Memory B cell (primary cell): Measurements from ENCODE around the gene CHMP4B.

ENCODE experiments used
- ATAC-seq: fragments of 150-1000 bp; cut with Tn5 transposase; 2 replicates; pipeline ENCODE4 v1.10.0; 2021; ENCODE audit warnings: low read depth, mild to moderate bottlenecking, moderate library complexity
- DNase-seq, 2 donors: peaks; one replicate each; pipeline ENCODE4 v3.0.0; 2022; ENCODE audit warnings: low spot score in 2 of 2
- H3K27ac Mint-ChIP-seq: one replicate; pipeline ENCODE4 v1.8.0; 2022; ENCODE audit warnings: mild to moderate bottlenecking, moderate library complexity, mixed read lengths
- H3K27me3 Mint-ChIP-seq: one replicate; pipeline ENCODE4 v1.8.0; 2022; ENCODE audit warnings: mixed read lengths
- H3K36me3 Mint-ChIP-seq: one replicate; pipeline ENCODE4 v1.8.0; 2022; ENCODE audit warnings: mild to moderate bottlenecking, mixed read lengths
- H3K4me1 Mint-ChIP-seq: one replicate; pipeline ENCODE4 v1.8.0; 2022; ENCODE audit warnings: mixed read lengths
- H3K4me3 Mint-ChIP-seq: one replicate; pipeline ENCODE4 v1.8.0; 2022; ENCODE audit warnings: mild to moderate bottlenecking, moderate library complexity, mixed read lengths
- H3K9me3 Mint-ChIP-seq: one replicate; pipeline ENCODE4 v1.8.0; 2022; ENCODE audit warnings: mixed read lengths

The CHMP4B gene

GRCh38 chr20:33902011-33902410, 90.9 kb downstream of the CHMP4B start:
- Mint-ChIP-seq H3K4me1 (no peaks in the 10 kb centered on the region), H3K27ac (no peak overlapping the region)
- no peak for ATAC-seq

More at GRCh38 chr20:33902011-33902410, 90.9 kb downstream of the CHMP4B start:
- no peak overlapping the region for H3K4me3 Mint-ChIP-seq
- no peaks in the 10 kb centered on the region for H3K36me3 Mint-ChIP-seq
- no peaks in the 10 kb centered on the region for H3K9me3 Mint-ChIP-seq
- H3K27me3 Mint-ChIP-seq, result peaks cover 11% of the 10 kb centered on the region
- DNase-seq, result no peak
